ENCODE measurements around the gene CACNB2.
A peak's percentile ranks its signal among the peaks of the same experiment; 100 is the strongest.

CACNB2 gene

GRCh38 chr10:18469125-18469524 lies 328.9 kb downstream of the CACNB2 start:
- H3K4me3 ChIP-seq (ENCODE audit: low read depth, low read length): no peak overlapping the region
- TF ChIP-seq, protein P1, sequence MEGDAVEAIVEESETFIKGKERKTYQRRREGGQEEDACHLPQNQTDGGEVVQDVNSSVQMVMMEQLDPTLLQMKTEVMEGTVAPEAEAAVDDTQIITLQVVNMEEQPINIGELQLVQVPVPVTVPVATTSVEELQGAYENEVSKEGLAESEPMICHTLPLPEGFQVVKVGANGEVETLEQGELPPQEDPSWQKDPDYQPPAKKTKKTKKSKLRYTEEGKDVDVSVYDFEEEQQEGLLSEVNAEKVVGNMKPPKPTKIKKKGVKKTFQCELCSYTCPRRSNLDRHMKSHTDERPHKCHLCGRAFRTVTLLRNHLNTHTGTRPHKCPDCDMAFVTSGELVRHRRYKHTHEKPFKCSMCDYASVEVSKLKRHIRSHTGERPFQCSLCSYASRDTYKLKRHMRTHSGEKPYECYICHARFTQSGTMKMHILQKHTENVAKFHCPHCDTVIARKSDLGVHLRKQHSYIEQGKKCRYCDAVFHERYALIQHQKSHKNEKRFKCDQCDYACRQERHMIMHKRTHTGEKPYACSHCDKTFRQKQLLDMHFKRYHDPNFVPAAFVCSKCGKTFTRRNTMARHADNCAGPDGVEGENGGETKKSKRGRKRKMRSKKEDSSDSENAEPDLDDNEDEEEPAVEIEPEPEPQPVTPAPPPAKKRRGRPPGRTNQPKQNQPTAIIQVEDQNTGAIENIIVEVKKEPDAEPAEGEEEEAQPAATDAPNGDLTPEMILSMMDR (conservative IDR thresholded peaks at IDR 0.05; ENCODE audit: low read depth, low read length): no peak

DNA sequence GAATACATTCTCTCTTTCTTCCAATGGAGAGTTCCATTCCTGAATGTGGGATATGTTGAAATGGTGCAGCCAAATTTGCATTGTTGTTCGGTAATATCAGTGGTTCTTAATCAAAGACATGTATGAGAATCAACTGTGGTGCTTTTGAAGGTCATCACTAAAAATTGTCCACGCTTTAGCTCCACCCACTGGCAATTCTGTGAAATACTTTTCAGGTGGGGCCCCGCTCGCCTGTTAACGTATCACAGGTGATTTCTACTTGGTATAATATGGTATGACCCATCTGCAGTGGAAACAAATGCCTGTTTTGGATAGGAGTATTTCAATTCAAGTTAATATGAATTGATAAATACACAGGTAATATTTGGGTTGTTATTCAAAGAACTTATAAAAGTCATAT lies 332.8 kb downstream of the CACNB2 start:
- TF ChIP-seq, protein P1 (conservative IDR thresholded peaks at IDR 0.05; ENCODE audit: low read depth, low read length): peak; percentile 14
- no peak overlapping the region for H3K4me3 ChIP-seq (ENCODE audit: low read depth, low read length)
- DNase-seq (ENCODE audit: low read depth): no peak

More at GRCh38 chr10:18469125-18469524, 328.9 kb downstream of the CACNB2 start:
- no peak for DNase-seq (ENCODE audit: low read depth)

- TF ChIP-seq, protein P1 (conservative IDR thresholded peaks at IDR 0.05; ENCODE audit: low read depth, low read length): no peak
- DNase-seq (ENCODE audit: low read depth): no peak
- H3K4me3 ChIP-seq (ENCODE audit: low read depth, low read length): no peak overlapping the region
Observed at GRCh38 chr10:18473424-18474117, 333.3 kb downstream of the CACNB2 start.

- DNase-seq (ENCODE audit: low read depth): no peak
- H3K4me3 ChIP-seq (ENCODE audit: low read depth, low read length): no peak overlapping the region
- TF ChIP-seq, protein P1 (conservative IDR thresholded peaks at IDR 0.05; ENCODE audit: low read depth, low read length): no peak
Observed at GRCh38 chr10:18474118-18474455, 333.9 kb downstream of the CACNB2 start.

DNA sequence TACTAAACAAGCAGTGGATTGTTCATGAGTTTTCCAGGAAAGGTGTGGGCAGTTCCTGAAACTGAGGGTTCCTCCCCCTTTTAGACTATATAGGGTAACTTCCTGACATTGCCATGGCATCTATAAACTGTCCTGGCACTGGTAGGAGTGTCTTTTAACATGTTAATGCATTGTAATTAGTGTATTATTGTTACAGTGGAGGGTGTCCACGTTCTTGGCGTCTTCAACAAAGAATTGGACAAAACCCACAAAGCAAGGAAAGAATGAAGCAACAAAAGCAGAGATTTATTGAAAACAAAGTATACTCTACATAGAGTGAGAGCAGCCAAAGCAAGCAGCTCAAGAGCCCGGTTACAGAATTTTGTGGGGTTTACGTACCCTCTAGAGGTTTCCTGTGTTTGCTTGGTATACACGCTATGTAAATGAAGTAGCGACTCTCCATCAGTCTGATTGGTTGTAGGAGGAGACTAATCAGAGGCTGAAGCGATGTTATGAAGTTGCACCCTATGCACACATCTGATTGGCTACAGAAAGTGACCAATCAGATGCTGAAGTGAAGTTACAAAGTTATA lies 335.9 kb downstream of the CACNB2 start:
- H3K4me3 ChIP-seq (ENCODE audit: low read depth, low read length): no peak overlapping the region
- no peak for DNase-seq (ENCODE audit: low read depth)
- TF ChIP-seq, protein P1 (conservative IDR thresholded peaks at IDR 0.05; ENCODE audit: low read depth, low read length): no peak

DNA sequence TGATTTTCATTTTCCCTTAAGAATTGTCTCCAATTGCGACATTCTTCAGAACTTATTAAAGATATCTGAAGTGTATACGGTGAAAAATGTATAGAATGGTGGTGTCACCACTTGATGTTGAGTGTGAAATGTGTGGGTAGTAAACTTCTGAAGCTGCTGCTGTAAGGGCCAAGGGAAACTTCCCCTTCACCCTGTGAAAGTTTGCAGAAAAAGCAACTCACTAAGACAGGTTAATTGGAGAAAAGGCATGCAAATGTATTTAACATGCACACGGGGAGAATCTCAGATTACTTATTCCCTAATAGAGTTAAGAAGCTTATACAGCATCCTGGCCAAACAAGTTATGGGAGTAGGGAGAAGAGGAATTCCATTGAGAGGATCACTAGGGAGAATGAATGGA lies 338.1 kb downstream of the CACNB2 start:
- DNase-seq (ENCODE audit: low read depth): no peak
- TF ChIP-seq, protein P1 (conservative IDR thresholded peaks at IDR 0.05; ENCODE audit: low read depth, low read length): no peak
- no peak overlapping the region for H3K4me3 ChIP-seq (ENCODE audit: low read depth, low read length)

- no peak for DNase-seq (ENCODE audit: low read depth)
- no peak overlapping the region for H3K4me3 ChIP-seq (ENCODE audit: low read depth, low read length)
- TF ChIP-seq, protein P1 (conservative IDR thresholded peaks at IDR 0.05; ENCODE audit: low read depth, low read length): no peak
Observed at GRCh38 chr10:18479502-18479901, 339.3 kb downstream of the CACNB2 start.
